ENCODE results near the gene SYT2. TPM values are rescaled to one million over a fixed set of nuclear protein-coding genes. Genes with fewer than 3 reads are reported as not detected.
A peak's percentile ranks its signal among the peaks of the same experiment; 100 is the strongest.
"Not testable (repeated sequence)": the region's sequence is repeated elsewhere in the genome, so short reads cannot be mapped to it uniquely, and the experiment has no call there.

The SYT2 gene
- total RNA-seq, 1 experiment from 2014 or later, result 0.06 TPM

GRCh38 chr1:202584707-202585589, 125.3 kb downstream of the SYT2 start:
- Histone ChIP-seq H3K27me3 (no peaks in the 10 kb centered on the region), H3K4me1 (peaks cover 67% of the 10 kb centered on the region), H3K9me3 (replicated peaks) (no peaks in the 10 kb centered on the region), H3K4me3 (no peak overlapping the region), H3K27ac (no peak overlapping the region), H3K36me3 (no peaks in the 10 kb centered on the region)
- no peak for DNase-seq

- H3K36me3 ChIP-seq; H3K4me3 ChIP-seq; H3K27ac ChIP-seq; H3K27me3 ChIP-seq; H3K9me3 ChIP-seq (replicated peaks): not testable (repeated sequence)
- peaks cover 70% of the 10 kb centered on the region for H3K4me1 ChIP-seq
- DNase-seq, result peak in 1 of 2 experiments; percentile 40
These were observed 127.9 kb downstream of the SYT2 start for GRCh38 chr1:202582350-202582749.

GRCh38 chr1:202580619-202581018, 129.6 kb downstream of the SYT2 start:
- DNase-seq, result peak; percentile 41 to 66
- Histone ChIP-seq H3K9me3 (replicated peaks) (no peaks in the 10 kb centered on the region), H3K36me3 (no peaks in the 10 kb centered on the region), H3K4me3 (no peak overlapping the region), H3K27ac (peak overlapping the region; percentile 78), H3K27me3 (no peaks in the 10 kb centered on the region), H3K4me1 (peaks cover 68% of the 10 kb centered on the region)

GRCh38 chr1:202579806-202580205, 130.4 kb downstream of the SYT2 start:
- no peaks in the 10 kb centered on the region for H3K27me3 ChIP-seq
- no peaks in the 10 kb centered on the region for H3K9me3 ChIP-seq (replicated peaks)
- H3K36me3 ChIP-seq, result no peaks in the 10 kb centered on the region
- H3K4me3 ChIP-seq, result no peak overlapping the region
- peak; percentile 62 to 78 for DNase-seq
- peak overlapping the region; percentile 78 for H3K27ac ChIP-seq
- H3K4me1 ChIP-seq, result peaks cover 64% of the 10 kb centered on the region

GRCh38 chr1:202578565-202578964, 131.7 kb downstream of the SYT2 start:
- peak; percentile 50 to 82 for DNase-seq
- Histone ChIP-seq H3K27me3 (no peaks in the 10 kb centered on the region), H3K4me1 (peaks cover 64% of the 10 kb centered on the region), H3K27ac (peak overlapping the region; percentile 78), H3K4me3 (peak overlapping the region; percentile 11), H3K9me3 (replicated peaks) (no peaks in the 10 kb centered on the region), H3K36me3 (no peaks in the 10 kb centered on the region)

GRCh38 chr1:202578001-202578504, 132.2 kb downstream of the SYT2 start:
- Histone ChIP-seq H3K27ac (peak overlapping the region; percentile 78), H3K4me3 (peak overlapping the region; percentile 11; the same call in 1 of the 2 replicates), H3K36me3 (no peaks in the 10 kb centered on the region), H3K4me1 (peaks cover 64% of the 10 kb centered on the region), H3K9me3 (replicated peaks) (no peaks in the 10 kb centered on the region), H3K27me3 (no peaks in the 10 kb centered on the region)
- DNase-seq, result peak; percentile 65 to 86

- no peaks in the 10 kb centered on the region for H3K9me3 ChIP-seq (replicated peaks)
- H3K4me1 ChIP-seq, result peaks cover 64% of the 10 kb centered on the region
- H3K27ac ChIP-seq, result peak overlapping the region; percentile 78
- no peak overlapping the region for H3K4me3 ChIP-seq
- no peaks in the 10 kb centered on the region for H3K36me3 ChIP-seq
- H3K27me3 ChIP-seq, result no peaks in the 10 kb centered on the region
- DNase-seq, result peak in 1 of 2 experiments; percentile 34
These were observed 132.9 kb downstream of the SYT2 start for GRCh38 chr1:202577381-202577780.

GRCh38 chr1:202576816-202577215, 133.4 kb downstream of the SYT2 start:
- Histone ChIP-seq H3K27ac (peak overlapping the region; percentile 78), H3K4me3 (no peak overlapping the region), H3K9me3 (replicated peaks) (no peaks in the 10 kb centered on the region), H3K27me3 (no peaks in the 10 kb centered on the region), H3K36me3 (no peaks in the 10 kb centered on the region), H3K4me1 (peaks cover 61% of the 10 kb centered on the region)
- peak; percentile 53 to 74 for DNase-seq

GRCh38 chr1:202575918-202576653, 134.2 kb downstream of the SYT2 start:
- H3K4me1 ChIP-seq, result peaks cover 54% of the 10 kb centered on the region
- peak in 1 of 2 experiments; percentile 31 for DNase-seq
- no peaks in the 10 kb centered on the region for H3K36me3 ChIP-seq
- no peak overlapping the region for H3K4me3 ChIP-seq
- H3K27ac ChIP-seq, result peak overlapping the region; percentile 78
- H3K9me3 ChIP-seq (replicated peaks), result no peaks in the 10 kb centered on the region
- no peaks in the 10 kb centered on the region for H3K27me3 ChIP-seq

GRCh38 chr1:202572867-202573266, 137.4 kb downstream of the SYT2 start:
- Histone ChIP-seq H3K27ac (no peak overlapping the region), H3K36me3 (no peaks in the 10 kb centered on the region), H3K27me3 (no peaks in the 10 kb centered on the region), H3K9me3 (replicated peaks) (no peaks in the 10 kb centered on the region), H3K4me1 (peaks cover 22% of the 10 kb centered on the region), H3K4me3 (no peak overlapping the region)
- DNase-seq, result no peak

GRCh38 chr1:202571719-202572339, 138.4 kb downstream of the SYT2 start:
- peak in 1 of 2 experiments; percentile 73 for DNase-seq

GRCh38 chr1:202569393-202570322, 140.6 kb downstream of the SYT2 start:
- H3K27ac ChIP-seq, result no peak overlapping the region
- no peaks in the 10 kb centered on the region; the same call in none of the 2 replicates for H3K36me3 ChIP-seq
- H3K4me3 ChIP-seq, result no peak overlapping the region
- no peaks in the 10 kb centered on the region for H3K9me3 ChIP-seq (replicated peaks)
- 0 out of 2 replicates have a peak, but pooled peaks cover 4% of the 10 kb centered on the region for H3K4me1 ChIP-seq
- DNase-seq, result no peak
- H3K27me3 ChIP-seq, result no peaks in the 10 kb centered on the region

More at GRCh38 chr1:202571719-202572339, 138.4 kb downstream of the SYT2 start:
- Histone ChIP-seq H3K27me3 (no peaks in the 10 kb centered on the region), H3K36me3 (no peaks in the 10 kb centered on the region; the same call in 1 of the 2 replicates), H3K9me3 (replicated peaks) (no peaks in the 10 kb centered on the region), H3K4me3 (no peak overlapping the region), H3K4me1 (peaks cover 11% of the 10 kb centered on the region), H3K27ac (no peak overlapping the region)

GRCh38 chr1:202568826-202569225, 141.4 kb downstream of the SYT2 start:
- Histone ChIP-seq H3K27ac (no peak overlapping the region), H3K36me3 (no peaks in the 10 kb centered on the region; the same call in none of the 2 replicates), H3K27me3 (no peaks in the 10 kb centered on the region), H3K4me3 (no peak overlapping the region), H3K4me1 (0 out of 2 replicates have a peak, but pooled peaks cover 4% of the 10 kb centered on the region), H3K9me3 (replicated peaks) (no peaks in the 10 kb centered on the region)
- DNase-seq, result no peak
